Measurements from ENCODE around the gene KAZALD1.

The KAZALD1 gene

DNA sequence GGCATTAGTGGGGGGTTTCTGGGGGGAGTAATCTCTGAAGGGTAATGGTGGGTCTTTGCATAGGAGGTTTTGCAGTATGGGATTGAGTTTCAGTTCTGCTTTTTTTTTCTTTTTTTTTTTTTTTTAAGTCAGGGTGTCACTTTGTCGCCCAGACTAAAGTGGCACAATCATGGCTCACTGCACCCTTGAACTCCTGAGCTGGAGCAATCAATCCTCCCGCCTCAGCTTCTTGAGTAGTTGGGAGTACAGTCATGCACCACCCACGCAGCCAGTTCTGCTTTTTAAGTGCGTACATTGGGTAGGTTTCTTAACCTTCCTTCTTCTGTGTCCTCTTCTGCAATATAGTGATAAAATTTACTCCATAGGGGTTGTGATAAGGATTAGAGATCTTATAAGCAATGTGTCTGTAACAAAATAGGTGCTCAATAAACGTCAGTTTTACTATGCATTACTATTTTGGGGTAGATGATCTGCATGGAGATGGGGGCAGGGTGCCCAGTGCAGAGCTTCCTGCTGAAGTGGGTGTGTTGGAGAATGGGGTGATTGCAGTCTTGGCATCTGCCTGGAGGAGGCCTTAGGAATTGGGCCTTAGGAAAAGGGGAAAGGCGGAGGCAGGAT is 9.6 kb downstream of the KAZALD1 start:
- TF ChIP-seq, protein P1, sequence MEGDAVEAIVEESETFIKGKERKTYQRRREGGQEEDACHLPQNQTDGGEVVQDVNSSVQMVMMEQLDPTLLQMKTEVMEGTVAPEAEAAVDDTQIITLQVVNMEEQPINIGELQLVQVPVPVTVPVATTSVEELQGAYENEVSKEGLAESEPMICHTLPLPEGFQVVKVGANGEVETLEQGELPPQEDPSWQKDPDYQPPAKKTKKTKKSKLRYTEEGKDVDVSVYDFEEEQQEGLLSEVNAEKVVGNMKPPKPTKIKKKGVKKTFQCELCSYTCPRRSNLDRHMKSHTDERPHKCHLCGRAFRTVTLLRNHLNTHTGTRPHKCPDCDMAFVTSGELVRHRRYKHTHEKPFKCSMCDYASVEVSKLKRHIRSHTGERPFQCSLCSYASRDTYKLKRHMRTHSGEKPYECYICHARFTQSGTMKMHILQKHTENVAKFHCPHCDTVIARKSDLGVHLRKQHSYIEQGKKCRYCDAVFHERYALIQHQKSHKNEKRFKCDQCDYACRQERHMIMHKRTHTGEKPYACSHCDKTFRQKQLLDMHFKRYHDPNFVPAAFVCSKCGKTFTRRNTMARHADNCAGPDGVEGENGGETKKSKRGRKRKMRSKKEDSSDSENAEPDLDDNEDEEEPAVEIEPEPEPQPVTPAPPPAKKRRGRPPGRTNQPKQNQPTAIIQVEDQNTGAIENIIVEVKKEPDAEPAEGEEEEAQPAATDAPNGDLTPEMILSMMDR (IDR thresholded peaks at IDR 0.05; ENCODE audit: low read depth, low read length, missing control alignments) = no peak
- Histone ChIP-seq H3K27me3 (replicated peaks) (peaks cover 36% of the 10 kb centered on the region), H3K27ac (no peak overlapping the region), H3K4me3 (ENCODE audit: low read depth, low read length) (no peak overlapping the region), H3K36me3 (replicated peaks) (no peaks in the 10 kb centered on the region)
- no peak for DNase-seq
- in situ Hi-C loops (cut with HindIII; ENCODE audit: low pct_ligation_motif_present, low sequenced_read_pairs) = no loop called here

DNA sequence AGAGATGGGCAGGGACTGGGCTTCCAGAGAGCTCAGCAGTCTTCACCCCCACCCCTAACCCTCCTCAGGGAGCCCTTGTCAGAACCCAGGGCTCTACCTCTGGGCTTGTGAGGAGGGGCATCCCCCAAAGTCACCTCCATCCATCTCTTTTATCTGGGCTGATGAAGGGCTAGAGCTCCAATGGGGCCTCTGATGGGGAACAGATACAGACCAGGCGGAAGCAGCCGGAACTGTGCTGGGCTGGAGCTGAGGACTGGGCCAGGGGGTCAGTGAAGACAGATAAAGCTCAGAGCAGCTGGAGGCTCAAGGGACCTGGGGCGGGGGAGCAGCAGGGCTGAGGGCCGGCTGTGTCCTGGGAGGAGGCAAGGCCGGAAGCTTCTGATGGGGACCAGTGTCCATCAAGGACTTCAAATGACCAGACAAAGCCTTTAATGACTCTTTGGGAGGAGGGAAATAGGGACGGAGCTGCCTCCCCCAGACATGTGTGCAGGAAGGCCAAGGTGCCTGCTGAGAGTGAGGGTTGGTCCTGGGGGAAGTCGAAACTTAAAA is 10.2 kb downstream of the KAZALD1 start:
- in situ Hi-C loops (cut with HindIII; ENCODE audit: low pct_ligation_motif_present, low sequenced_read_pairs) = no loop called here
- DNase-seq = no peak
- no peak overlapping the region for H3K4me3 ChIP-seq (ENCODE audit: low read depth, low read length)
- peaks cover 38% of the 10 kb centered on the region for H3K27me3 ChIP-seq (replicated peaks)
- H3K36me3 ChIP-seq (replicated peaks) = no peaks in the 10 kb centered on the region
- no peak overlapping the region for H3K27ac ChIP-seq
- TF ChIP-seq, protein P1 (IDR thresholded peaks at IDR 0.05; ENCODE audit: low read depth, low read length, missing control alignments) = no peak

DNA sequence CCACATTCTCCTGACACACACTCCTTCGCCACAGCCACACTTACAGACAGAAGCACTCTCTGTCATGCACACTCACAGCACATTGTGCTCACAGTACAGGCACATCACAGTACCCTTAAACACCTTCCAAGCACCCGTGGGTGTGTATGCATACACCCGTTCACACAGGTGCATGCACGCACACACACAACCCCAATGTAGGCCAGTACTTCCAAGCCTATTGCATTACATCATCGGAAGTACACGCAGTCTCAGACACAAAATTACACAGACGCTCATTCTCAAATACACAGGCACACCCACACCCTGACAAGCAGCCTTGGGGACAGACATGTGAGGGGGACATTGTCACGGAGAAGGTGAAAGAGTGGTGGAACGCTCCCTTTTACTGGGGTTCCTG is 11.1 kb downstream of the KAZALD1 start:
- in situ Hi-C loops (cut with HindIII; ENCODE audit: low pct_ligation_motif_present, low sequenced_read_pairs) = no loop called here
- no peak for DNase-seq
- TF ChIP-seq, protein P1 (IDR thresholded peaks at IDR 0.05; ENCODE audit: low read depth, low read length, missing control alignments) = no peak
- no peak overlapping the region for H3K27ac ChIP-seq
- peaks cover 38% of the 10 kb centered on the region for H3K27me3 ChIP-seq (replicated peaks)
- no peak overlapping the region for H3K4me3 ChIP-seq (ENCODE audit: low read depth, low read length)
- H3K36me3 ChIP-seq (replicated peaks) = no peaks in the 10 kb centered on the region

DNA sequence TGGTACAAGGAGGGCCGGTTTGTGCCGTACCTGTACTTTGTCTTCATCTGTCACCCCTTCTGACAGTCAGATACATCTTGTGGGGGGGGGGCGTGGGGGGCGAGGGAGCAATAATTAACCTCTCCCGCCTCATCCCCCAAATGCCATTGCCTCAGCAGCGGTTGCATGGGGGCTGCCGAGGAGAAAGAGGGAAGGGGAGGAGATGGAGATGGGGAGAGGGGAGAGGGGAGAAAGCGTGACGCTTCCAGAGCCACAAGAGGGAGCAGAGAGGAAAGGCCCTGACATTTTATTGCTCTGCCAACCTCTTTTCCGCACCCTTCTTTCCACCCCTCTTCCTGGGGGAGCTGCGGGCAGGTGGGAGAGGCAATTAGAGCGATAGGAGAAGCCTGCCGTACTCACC is 11.8 kb downstream of the KAZALD1 start:
- no peaks in the 10 kb centered on the region for H3K36me3 ChIP-seq (replicated peaks)
- DNase-seq = no peak
- no peak overlapping the region for H3K27ac ChIP-seq
- no peak overlapping the region for H3K4me3 ChIP-seq (ENCODE audit: low read depth, low read length)
- TF ChIP-seq, protein P1 (IDR thresholded peaks at IDR 0.05; ENCODE audit: low read depth, low read length, missing control alignments) = peak; percentile 16
- H3K27me3 ChIP-seq (replicated peaks) = peaks cover 38% of the 10 kb centered on the region
- in situ Hi-C loops (cut with HindIII; ENCODE audit: low pct_ligation_motif_present, low sequenced_read_pairs) = no loop called here

DNA sequence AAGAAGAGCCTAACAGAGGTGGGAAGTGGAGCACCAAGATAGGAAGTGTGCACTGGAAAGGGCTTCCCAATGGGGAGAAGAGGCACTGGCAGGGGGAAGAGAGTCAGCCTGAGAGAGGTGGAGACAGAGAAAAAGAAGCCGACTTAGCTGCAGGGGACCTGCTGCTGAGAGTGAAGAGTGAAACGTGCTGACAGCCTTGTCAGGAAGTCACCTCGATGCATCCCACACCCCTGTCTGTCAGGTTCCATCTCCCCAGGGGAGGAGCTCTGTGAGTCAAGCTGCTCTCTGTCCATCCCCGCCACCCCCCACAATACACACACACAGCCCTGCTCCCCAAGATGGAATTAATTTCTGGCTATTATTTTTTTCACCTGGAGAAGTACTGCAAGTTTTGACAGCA is 14.0 kb downstream of the KAZALD1 start:
- DNase-seq = no peak
- TF ChIP-seq, protein P1 (IDR thresholded peaks at IDR 0.05; ENCODE audit: low read depth, low read length, missing control alignments) = no peak
- in situ Hi-C loops (cut with HindIII; ENCODE audit: low pct_ligation_motif_present, low sequenced_read_pairs) = no loop called here
- H3K4me3 ChIP-seq (ENCODE audit: low read depth, low read length) = no peak overlapping the region
- no peak overlapping the region for H3K27ac ChIP-seq
- H3K27me3 ChIP-seq (replicated peaks) = peaks cover 39% of the 10 kb centered on the region
- H3K36me3 ChIP-seq (replicated peaks) = no peaks in the 10 kb centered on the region

DNA sequence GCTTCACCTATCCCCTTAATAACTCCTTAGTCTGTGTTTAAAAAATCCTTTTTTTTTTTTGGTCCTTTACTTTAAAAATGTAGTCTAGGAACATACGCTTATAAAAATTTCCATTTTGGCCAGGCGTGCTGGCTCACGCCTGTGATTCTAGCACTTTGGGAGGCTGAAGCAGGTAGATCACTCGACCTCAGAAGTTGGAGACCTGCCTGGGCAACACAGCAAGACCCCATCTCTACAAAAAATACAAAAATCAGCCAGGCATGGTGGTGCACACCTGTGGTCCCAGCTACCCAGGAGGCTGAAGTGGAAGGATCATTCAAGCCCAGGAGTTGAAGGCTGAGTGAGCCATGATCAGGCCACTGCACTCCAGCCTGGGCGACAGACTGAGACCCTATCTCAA is 14.8 kb downstream of the KAZALD1 start:
- Histone ChIP-seq H3K36me3 (replicated peaks) (no peaks in the 10 kb centered on the region), H3K27ac (no peak overlapping the region), H3K4me3 (ENCODE audit: low read depth, low read length) (no peak overlapping the region), H3K27me3 (replicated peaks) (peaks cover 43% of the 10 kb centered on the region)
- TF ChIP-seq, protein P1 (IDR thresholded peaks at IDR 0.05; ENCODE audit: low read depth, low read length, missing control alignments) = no peak
- DNase-seq = no peak
- in situ Hi-C loops (cut with HindIII; ENCODE audit: low pct_ligation_motif_present, low sequenced_read_pairs) = no loop called here

All from brain microvascular endothelial cell (primary cell).